ENCODE data around the gene DNM3. TPM values are rescaled to one million over a fixed set of nuclear protein-coding genes. Genes with fewer than 3 reads are reported as not detected.

The DNM3 gene
- total and polyA plus RNA-seq, 2 of the 8 experiments (the other 6 are each of a cell fraction or from before 2014, with no cell fraction given) = 2.0 to 8.5 TPM

- TF ChIP-seq JUN (IDR thresholded peaks at IDR 0.05; ENCODE audit: low read depth, low read length) (no peak), GABPA (IDR thresholded peaks at IDR 0.05; ENCODE audit: borderline replicate concordance, insufficient read depth, low read length) (no peak), RXRA (IDR thresholded peaks at IDR 0.05; ENCODE audit: insufficient read depth, low read depth, low read length) (no peak), KDM1A (IDR thresholded peaks at IDR 0.05; ENCODE audit: borderline replicate concordance, low read length) (no peak)
- Histone ChIP-seq H3K4me3 (ENCODE audit: extremely low read depth in 1 of 4, insufficient read depth in 2 of 4, low read depth in 3 of 4, low read length in 4 of 4) (no peak overlapping the region), H3K23ac (ENCODE audit: insufficient read length) (no peak overlapping the region), H3K79me1 (ENCODE audit: low read depth, low read length) (no peaks in the 10 kb centered on the region), H3K9ac (replicated peaks in 1 of 4; ENCODE audit: extremely low read depth in 1 of 4, low read depth in 3 of 4, low read length in 3 of 4) (no peak overlapping the region), H3K4me2 (ENCODE audit: insufficient read depth in 1 of 2, low read depth in 2 of 2, low read length in 2 of 2) (no peak overlapping the region), H2BK15ac (ENCODE audit: low read length) (no peak overlapping the region), H4K20me1 (replicated peaks in 1 of 2; ENCODE audit: control insufficient read depth in 1 of 2, insufficient read depth in 2 of 2, low read length in 2 of 2) (no peaks in the 10 kb centered on the region), H3K18ac (ENCODE audit: extremely low read depth, low read length) (no peak overlapping the region), H2BK5ac (ENCODE audit: low read depth, low read length) (no peak overlapping the region), H3K36me3 (ENCODE audit: control insufficient read depth in 2 of 4, insufficient read depth in 4 of 4, low read length in 3 of 4) (no peaks in the 10 kb centered on the region), H2AK5ac (ENCODE audit: low read depth, low read length) (no peak overlapping the region), H4K8ac (ENCODE audit: extremely low read depth, insufficient read depth, low read length) (no peak overlapping the region), H3K14ac (ENCODE audit: insufficient read length) (no peak overlapping the region), H3K9me3 (ENCODE audit: insufficient read depth in 2 of 2, low read depth in 1 of 2, low read length in 1 of 2) (no peaks in the 10 kb centered on the region), H4K91ac (replicated peaks; ENCODE audit: insufficient read length, low read length) (no peak overlapping the region), H2BK12ac (ENCODE audit: low read depth, low read length) (no peak overlapping the region), H2AFZ (ENCODE audit: low read length) (no peak overlapping the region), H2BK120ac (replicated peaks; ENCODE audit: low read depth, low read length) (no peak overlapping the region), H3K56ac (replicated peaks; ENCODE audit: insufficient read length, low read depth, low read length) (no peak overlapping the region), H2BK20ac (ENCODE audit: low read length) (no peak overlapping the region), H3K23me2 (ENCODE audit: low read depth, low read length) (no peaks in the 10 kb centered on the region), H3K79me2 (ENCODE audit: control insufficient read depth in 1 of 2, insufficient read depth in 2 of 2, low read length in 2 of 2) (no peaks in the 10 kb centered on the region), H3K4me1 (replicated peaks in 1 of 4; ENCODE audit: control insufficient read depth in 3 of 4, insufficient read depth in 4 of 4, low read length in 3 of 4) (no peaks in the 10 kb centered on the region), H3K27me3 (replicated peaks in 1 of 4; ENCODE audit: control insufficient read depth in 3 of 4, extremely low read depth in 1 of 4, insufficient read depth in 3 of 4, low read length in 3 of 4) (no peaks in the 10 kb centered on the region), H4K5ac (ENCODE audit: insufficient read length, low read depth, low read length) (no peak overlapping the region), H3K27ac (ENCODE audit: low read depth, low read length) (no peak overlapping the region), H3K4ac (replicated peaks; ENCODE audit: insufficient read length, low read depth, low read length) (no peak overlapping the region)
- WGBS, 2 experiments (ENCODE audit: extremely low coverage in 1 of 2, insufficient coverage in 1 of 2, insufficient read length in 1 of 2, insufficient replicate concordance in 2 of 2, low coverage in 1 of 2, low lambda C conversion rate in 2 of 2, missing lambda C conversion rate in 1 of 2) = 95% methylated on average over 2 of the region's 2 CpGs; no CpG with 5 or more reads in 1 of the 2 experiments
- POLR2A ChIA-PET (ENCODE audit: partially characterized antibody) = no interaction called here
- FAIRE-seq (no peak), DNase-seq (ENCODE audit: low read depth in 1 of 2, low spot score in 2 of 2) (no peak)
- CTCF ChIA-PET (ENCODE audit: partially characterized antibody) = interaction anchor here (0.6 to 1.3 kb wide), 3 partner anchors 45 to 606 kb away, joined by 3 to 7 read pairs (median 4); no protein-coding TSS in a partner anchor
Observed at GRCh38 chr1:172086137-172086536, 244.8 kb downstream of the DNM3 start.

All from H1 (cell line).